Endothelial cell of umbilical vein (primary cell): ENCODE results near the gene NDUFB7.

ENCODE experiments used
- EZH2 ChIP-seq: IDR thresholded peaks from 2 replicates; pipeline ENCODE4 v1.6.1; 2012; ENCODE audit warnings: borderline replicate concordance, low read depth, mild to moderate bottlenecking, moderate library complexity, low read length, inconsistent platforms; ENCODE audit not compliant: severe bottlenecking
- TF ChIP-seq, protein P1 (sequence below): IDR thresholded peaks from 2 replicates; pipeline ENCODE4 v1.6.1; 2011; ENCODE audit not compliant: insufficient read depth, insufficient read length
- TF ChIP-seq, protein P2 (sequence below), 2 donors: IDR thresholded peaks; 1 replicate in 1 of 2; 2 replicates in 1 of 2; pipeline ENCODE4 v1.5.1; 2011; ENCODE audit warnings: low read length in 2 of 2, mild to moderate bottlenecking in 2 of 2, moderate library complexity in 2 of 2, control low read depth in 1 of 2, inconsistent platforms in 1 of 2, low read depth in 1 of 2; ENCODE audit not compliant: insufficient read depth in 1 of 2; ENCODE audit errors: extremely low read depth in 1 of 2

DNA sequence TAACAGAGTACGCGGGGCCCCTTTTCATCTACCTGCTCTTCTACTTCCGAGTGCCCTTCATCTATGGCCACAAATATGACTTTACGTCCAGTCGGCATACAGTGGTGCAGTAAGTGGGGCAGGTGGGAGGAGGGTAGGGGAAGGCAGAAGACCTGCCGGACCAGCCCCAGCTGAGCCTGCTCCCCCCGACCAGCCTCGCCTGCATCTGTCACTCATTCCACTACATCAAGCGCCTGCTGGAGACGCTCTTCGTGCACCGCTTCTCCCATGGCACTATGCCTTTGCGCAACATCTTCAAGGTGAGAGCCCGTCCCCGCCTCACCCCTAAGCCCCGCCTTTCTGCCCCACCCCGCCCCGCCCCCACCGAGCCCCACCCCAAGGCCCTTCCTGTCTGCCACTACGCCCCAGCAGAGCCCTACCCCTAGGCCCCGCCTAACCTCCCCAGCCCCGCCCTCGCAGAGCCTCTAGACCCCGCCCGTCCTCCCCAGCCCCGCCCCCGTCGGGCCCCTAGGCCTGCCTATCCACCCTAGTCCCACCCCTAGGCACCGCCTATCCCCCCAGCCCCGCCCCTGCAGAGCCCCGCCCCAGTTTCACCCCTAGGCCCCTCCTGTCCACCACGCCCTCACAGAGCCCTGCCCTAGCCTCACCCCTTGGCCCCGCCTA, 7.7 kb downstream of the NDUFB7 start:
- TF ChIP-seq, protein P1, sequence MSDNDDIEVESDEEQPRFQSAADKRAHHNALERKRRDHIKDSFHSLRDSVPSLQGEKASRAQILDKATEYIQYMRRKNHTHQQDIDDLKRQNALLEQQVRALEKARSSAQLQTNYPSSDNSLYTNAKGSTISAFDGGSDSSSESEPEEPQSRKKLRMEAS, result no peak
- TF ChIP-seq, protein P2, sequence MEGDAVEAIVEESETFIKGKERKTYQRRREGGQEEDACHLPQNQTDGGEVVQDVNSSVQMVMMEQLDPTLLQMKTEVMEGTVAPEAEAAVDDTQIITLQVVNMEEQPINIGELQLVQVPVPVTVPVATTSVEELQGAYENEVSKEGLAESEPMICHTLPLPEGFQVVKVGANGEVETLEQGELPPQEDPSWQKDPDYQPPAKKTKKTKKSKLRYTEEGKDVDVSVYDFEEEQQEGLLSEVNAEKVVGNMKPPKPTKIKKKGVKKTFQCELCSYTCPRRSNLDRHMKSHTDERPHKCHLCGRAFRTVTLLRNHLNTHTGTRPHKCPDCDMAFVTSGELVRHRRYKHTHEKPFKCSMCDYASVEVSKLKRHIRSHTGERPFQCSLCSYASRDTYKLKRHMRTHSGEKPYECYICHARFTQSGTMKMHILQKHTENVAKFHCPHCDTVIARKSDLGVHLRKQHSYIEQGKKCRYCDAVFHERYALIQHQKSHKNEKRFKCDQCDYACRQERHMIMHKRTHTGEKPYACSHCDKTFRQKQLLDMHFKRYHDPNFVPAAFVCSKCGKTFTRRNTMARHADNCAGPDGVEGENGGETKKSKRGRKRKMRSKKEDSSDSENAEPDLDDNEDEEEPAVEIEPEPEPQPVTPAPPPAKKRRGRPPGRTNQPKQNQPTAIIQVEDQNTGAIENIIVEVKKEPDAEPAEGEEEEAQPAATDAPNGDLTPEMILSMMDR (IDR thresholded peaks at IDR 0.05; ENCODE audit: extremely low read depth in 1 of 2, insufficient read depth in 1 of 2, low read depth in 1 of 2, low read length in 2 of 2), result no peak
- TF ChIP-seq EZH2, result no peak
